Stimulated activated CD4-positive, alpha-beta T cell treated with anti-CD3 and anti-CD28 coated beads, Interleukin-1b, Interleukin-23, amount 100 ng/mL, for 24 hours (primary cell): ENCODE measurements around the gene ZNF214.

ENCODE experiments used
- DNase-seq, 4 experiments: peaks; one replicate each; pipeline ENCODE4 v3.0.0-alpha.2; 2020; ENCODE audit warnings: low read depth in 4 of 4, low spot score in 1 of 4

Gene ZNF214

DNA sequence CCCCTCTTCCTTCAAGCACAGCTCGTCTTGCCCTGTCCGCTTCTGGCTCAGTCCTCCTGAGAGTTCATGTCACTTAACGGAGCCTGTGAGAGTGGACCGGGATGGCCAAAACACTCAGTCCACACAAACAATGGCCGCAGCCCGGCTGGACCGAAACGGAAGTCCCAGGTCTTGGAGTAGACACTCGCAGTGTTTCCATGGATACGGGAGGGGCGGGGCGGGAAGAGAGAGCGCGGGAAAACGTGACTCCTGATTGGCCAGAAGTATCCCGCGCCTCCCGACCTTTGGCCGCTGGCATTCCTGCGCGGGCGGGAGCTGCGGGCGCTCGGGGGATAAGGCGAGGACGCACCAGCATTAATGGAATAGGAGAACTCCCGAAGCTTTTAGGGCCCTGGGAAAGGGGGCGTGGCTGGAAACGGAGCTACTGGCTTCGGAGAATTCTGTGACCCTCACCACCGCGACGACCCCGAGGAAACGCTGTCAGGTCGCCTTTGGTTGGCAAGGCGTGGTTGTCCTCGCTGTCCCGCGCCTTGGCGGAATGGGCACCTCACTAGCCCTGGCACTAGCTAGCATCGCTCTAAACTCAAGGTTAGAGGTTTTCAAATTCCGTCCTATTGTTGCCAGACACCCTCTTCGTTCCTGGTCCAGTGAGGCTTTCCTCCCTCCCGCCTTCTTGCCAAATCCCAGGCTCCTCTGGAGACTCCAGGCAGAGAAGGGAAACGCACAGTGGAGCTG is at the start of gene ZNF214, which contains the start of gene NLRP14:
Gene ZNF214 (minus strand): TSS at position 164 of the 735 bp plus-strand sequence. CDS start 17,511 bp downstream, outside the sequence.
Gene NLRP14 (plus strand): TSS at position 297 of the 735 bp plus-strand sequence. CDS start 18,108 bp downstream, outside the sequence.
- no peak for DNase-seq

GRCh38 chr11:7062534-7062933 is 42.4 kb upstream of the ZNF214 start:
- DNase-seq, result no peak

GRCh38 chr11:7060868-7061267 is 40.7 kb upstream of the ZNF214 start:
- DNase-seq, result no peak

- DNase-seq, result no peak
Observed at GRCh38 chr11:7057641-7058040, 37.5 kb upstream of the ZNF214 start.

GRCh38 chr11:7056828-7057513 is 36.8 kb upstream of the ZNF214 start:
- no peak for DNase-seq

- no peak for DNase-seq
Observed at GRCh38 chr11:7050191-7050590, 30.0 kb upstream of the ZNF214 start.

DNA sequence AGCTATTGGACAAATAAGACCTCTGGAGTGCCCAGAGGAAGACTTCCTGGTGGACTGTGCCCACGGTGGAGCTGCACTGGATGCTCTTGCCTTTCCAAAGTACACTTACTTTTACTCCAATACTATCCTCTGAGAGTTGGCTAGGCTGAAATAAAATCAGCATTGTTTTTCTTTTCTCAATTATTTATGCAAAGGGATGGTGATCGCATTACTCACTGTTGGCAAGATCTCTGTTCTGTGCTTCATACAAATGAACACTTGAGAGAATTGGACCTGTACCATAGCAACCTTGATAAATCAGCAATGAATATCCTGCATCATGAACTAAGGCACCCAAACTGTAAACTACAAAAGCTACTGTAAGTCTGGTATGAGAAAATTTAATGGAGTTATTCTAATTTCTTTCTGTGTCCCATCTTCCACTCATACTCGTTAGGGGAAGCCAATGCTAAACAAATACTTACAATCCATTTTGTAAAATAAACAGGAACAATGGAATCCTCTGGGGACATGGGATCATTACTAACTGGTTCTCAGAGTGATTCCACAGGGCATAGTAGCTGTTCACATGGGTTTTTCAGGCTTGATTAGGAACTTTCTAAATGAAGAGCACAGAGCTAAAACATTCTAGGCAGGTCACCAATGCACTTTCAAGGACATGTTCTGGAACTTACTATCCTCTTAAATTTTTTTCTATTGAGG is 26.5 kb upstream of the ZNF214 start:
- no peak for DNase-seq

DNA sequence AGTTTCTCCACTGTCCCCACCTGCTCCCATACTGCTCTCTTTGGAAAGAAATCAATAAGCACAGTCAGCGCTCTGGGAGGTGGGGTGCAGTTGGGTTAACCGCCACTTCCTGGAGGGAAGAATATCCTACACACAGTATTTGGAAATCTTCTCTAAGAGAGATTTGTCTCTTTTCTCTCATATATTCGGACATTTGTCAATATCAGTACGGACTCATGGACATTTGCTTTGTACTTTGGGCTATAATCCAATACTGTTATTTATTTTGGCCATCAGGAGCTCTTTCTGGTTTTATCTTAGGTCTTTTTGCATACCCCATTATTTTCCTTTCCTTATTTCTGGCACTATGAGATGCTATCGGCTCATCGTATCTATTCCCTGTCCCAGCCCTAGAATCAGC is 13.9 kb upstream of the ZNF214 start:
- no peak for DNase-seq

GRCh38 chr11:7032692-7033091 is 12.5 kb upstream of the ZNF214 start:
- DNase-seq, result no peak

- no peak for DNase-seq
Observed at GRCh38 chr11:7031471-7031871, 11.3 kb upstream of the ZNF214 start.

GRCh38 chr11:7030836-7031235 is 10.7 kb upstream of the ZNF214 start:
- DNase-seq, result no peak

GRCh38 chr11:7028141-7028540 is 8.0 kb upstream of the ZNF214 start:
- no peak for DNase-seq

DNA sequence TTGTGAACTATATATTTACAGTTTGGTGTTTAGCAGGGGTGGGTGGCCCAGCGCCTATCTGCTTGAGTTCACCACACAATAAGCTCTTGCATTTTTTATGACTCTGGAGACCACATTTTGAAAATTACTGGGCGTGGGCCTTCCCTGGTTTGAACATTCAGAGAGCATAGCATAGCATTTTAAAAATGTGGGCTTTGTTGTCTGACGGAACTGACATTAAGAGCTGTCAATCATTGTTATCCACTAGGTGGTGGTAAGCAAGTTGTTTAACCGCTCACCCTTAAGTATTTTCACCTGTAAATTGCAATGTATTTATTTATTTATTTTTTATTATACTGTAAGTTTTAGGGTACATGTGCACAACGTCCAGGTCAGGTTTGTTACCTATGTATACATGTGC is 1.2 kb upstream of the ZNF214 start:
- no peak for DNase-seq

GRCh38 chr11:7019500-7020182 is 505 bp downstream of the ZNF214 start:
- DNase-seq, result no peak

DNA sequence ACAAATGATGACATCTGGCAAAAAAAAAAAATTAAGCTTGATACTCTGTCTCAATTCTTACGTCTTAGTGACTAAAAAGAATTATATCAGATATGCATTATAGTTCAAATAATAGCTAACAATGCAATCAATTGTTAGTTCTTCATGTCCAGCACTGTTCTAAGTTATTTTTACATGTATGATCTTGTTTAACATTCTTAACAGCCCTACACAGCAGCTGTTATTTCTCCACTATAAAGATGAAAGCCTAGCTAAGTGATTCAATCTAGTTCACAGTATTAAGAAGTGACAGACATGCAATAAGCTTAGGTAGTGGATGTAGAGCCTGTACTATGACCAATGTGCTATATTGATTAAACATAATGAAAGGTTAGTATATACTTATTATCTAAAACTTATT is 4.1 kb downstream of the ZNF214 start:
- DNase-seq, result no peak

- no peak for DNase-seq
Observed at GRCh38 chr11:7014118-7014517, 6.0 kb downstream of the ZNF214 start.

- DNase-seq, result no peak
Observed at GRCh38 chr11:7004482-7004881, 15.7 kb downstream of the ZNF214 start.

- DNase-seq, result no peak
Observed at GRCh38 chr11:6995703-6996102, 24.4 kb downstream of the ZNF214 start.

DNA sequence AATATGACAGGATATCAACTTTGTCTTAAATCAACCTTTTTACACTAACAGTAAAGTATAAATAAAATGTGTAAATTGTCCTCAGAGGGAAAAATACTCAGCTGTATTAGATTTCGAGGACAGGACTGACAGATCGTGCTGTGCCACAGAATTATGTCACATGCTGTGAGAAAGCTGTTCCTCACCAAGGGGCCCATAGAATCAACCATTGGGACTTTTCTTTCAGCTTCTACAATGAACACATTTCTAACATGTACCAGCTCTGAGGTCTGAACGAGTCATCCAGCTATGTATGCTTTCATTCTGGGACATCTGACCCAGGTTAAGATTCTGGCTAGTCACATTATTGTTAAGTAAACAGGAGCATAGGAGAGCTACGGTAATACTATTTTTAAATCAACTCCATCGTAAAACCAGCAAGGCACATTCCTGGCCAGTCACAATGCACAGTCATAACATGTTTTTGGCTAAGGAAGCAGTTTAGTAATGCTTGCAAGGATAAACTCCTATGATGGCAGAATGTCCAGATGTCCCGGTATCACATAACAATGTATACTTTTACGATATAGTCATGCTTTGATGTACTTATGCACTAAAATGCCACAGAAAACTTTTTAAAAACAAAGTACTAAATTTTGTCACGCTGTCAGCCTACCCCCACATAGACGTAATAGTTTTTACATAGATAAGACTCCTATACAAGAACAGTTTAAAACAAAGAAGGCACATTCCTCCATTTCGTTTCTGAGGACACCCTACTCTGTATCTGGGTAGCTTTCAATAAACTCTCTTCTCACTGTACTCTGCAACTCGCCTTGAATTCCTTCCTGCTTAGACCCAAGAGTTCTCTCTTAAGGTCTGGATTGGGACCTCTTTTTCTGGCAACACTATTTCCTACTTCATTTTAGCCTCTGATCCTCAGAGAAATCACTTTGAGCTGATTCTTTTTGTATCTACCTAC is 27.4 kb downstream of the ZNF214 start:
- DNase-seq, result no peak

DNA sequence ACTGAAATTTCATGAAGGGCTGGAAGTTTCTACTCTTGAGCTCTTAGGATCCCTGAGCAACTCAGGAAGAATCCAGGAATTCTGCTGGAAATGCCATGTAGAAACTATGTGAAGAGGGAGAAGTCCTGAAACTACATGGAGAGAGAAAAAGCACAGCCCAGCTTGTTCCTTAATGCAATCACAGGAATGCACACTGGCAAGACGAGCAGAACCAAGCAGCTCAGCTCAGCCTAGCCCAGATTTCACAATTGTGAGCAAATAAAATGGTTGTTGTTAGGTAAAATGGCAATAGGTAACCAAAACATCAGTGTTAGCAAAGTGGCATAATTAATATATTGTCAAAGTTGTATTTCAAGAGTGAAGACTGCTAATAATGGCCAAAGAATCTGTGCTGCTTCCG is 28.1 kb downstream of the ZNF214 start:
- DNase-seq, result no peak
